GM18505 (cell line): Measurements from ENCODE around the gene EIF6.

ENCODE experiments used
- ATAC-seq: cut with Tn5 transposase; IDR thresholded peaks from one replicate; pipeline ENCODE4 v1.9.1; 2021; ENCODE audit not compliant: unreplicated experiment
- POLR2A ChIP-seq: IDR thresholded peaks from 4 replicates; pipeline ENCODE4 v1.6.1; 2011; ENCODE audit warnings: borderline replicate concordance; ENCODE audit not compliant: insufficient read depth, insufficient read length; ENCODE audit errors: extremely low read depth

The EIF6 gene

DNA sequence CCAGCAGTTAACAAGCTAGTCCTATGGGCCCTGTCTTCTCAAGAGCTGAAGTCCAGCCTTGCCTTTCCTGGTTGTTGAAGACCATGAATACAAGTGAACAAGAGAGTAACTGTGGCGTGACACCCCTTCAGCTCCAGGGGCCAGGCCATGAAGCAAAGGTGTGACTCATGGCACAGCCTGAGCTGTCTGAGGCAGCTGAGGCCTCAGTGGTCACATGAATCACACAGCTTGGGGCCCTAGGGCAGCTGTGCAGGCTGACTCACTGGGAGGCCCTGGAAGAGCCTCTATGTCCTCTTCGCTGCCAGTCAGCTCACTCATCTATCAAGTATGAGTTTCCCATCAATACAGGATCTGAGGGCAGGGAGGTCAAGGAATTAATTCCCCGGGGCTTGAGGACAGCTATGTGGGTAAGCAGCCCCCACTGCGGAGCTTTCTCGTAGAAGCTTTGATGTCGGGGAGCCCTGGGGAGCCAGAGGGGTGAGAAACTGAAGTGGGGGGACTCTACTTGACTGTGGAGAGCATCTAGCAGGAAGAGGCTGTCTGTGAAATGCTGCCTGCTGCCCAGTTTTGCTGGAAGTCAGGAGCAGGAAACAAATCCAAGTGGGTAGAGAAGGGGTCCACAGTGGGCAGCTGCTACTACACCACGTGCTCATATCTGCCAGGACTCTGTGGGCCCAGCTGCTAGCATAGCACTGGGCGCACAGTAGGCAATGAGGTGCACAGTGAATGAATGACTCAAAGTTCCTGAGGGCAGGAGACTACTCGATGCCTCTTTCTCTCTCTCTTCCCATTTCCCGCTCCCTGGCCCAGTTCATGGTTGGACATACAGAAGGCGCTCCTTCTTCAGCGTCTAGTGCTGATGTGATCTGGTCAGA, 21.3 kb upstream of the EIF6 start:
- TF ChIP-seq POLR2A: no peak
- ATAC-seq: no peak

DNA sequence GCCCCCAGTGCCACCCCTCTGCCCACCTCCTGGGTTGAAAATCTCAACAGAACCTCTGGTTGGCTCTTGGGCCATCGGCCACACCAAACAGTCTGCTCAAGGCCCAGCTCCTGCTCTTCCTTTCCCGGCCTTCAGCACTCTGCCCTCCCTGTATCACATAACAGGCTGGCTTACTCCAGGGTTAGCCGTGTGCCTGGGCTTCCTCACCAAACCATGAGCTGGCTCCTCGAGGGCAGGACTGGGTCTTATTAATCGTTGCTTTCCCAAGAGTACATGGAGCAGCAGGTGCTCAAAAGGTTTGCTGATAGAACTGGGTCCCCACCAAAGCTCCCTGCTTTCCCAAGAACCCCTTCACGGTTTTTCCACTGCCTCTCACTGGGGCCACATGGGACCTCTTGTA, 20.4 kb upstream of the EIF6 start:
- ATAC-seq: no peak
- TF ChIP-seq POLR2A: no peak

DNA sequence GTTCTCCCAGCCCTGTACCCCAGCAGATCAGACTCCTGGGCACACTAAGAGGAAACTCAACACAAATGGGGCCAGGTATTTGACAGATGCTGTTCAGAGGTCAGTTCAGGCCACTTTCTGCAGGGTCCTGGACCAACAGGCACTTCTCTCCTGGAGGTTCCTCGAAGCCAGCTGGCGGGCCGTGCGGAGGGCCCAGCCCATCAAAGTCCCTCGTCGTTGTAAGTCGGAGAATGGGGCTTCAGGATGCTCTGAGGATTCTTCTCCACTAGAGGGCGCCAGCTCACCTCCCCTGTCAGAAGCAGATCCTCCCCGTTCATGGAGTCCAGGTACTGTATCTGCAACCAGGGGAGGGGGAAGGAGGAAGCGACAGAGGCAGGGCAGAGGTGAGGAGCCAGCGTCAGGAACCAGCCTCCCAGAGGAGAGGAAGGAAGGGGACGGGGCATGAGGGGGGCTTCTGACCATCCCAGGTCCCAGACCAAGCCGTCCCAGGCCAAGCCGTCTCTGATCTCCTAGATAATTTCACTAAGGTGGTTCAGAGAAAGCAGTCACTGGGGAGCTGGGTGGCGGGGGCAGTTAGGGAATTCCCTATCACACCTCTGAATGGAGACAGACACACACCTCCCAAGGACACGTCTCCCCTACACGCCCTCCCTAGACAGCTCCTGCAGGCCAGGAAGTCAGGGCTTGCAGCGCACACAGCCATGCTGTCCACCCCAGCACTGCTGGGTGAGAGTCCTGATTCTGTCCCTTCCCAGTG, 19.3 kb upstream of the EIF6 start:
- TF ChIP-seq POLR2A: no peak
- ATAC-seq: peak; percentile 54

DNA sequence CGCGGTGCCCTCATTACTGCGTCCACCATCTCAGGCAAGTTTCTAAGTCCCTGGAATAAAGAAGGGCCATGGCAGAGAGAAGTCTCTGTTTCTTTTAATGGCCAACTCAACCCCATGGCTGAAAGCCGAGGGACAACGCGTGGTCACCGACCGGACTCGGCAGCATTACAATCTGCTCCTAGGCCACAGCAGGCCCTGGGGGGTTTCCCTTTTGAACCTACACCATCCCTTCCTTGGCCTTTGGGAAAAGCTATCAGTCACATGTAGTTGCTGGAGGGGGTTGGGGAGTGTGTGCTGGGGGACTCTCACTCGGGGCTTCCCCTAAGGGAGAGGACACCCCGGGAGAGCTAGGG, 18.8 kb upstream of the EIF6 start:
- ATAC-seq: no peak
- TF ChIP-seq POLR2A: no peak

DNA sequence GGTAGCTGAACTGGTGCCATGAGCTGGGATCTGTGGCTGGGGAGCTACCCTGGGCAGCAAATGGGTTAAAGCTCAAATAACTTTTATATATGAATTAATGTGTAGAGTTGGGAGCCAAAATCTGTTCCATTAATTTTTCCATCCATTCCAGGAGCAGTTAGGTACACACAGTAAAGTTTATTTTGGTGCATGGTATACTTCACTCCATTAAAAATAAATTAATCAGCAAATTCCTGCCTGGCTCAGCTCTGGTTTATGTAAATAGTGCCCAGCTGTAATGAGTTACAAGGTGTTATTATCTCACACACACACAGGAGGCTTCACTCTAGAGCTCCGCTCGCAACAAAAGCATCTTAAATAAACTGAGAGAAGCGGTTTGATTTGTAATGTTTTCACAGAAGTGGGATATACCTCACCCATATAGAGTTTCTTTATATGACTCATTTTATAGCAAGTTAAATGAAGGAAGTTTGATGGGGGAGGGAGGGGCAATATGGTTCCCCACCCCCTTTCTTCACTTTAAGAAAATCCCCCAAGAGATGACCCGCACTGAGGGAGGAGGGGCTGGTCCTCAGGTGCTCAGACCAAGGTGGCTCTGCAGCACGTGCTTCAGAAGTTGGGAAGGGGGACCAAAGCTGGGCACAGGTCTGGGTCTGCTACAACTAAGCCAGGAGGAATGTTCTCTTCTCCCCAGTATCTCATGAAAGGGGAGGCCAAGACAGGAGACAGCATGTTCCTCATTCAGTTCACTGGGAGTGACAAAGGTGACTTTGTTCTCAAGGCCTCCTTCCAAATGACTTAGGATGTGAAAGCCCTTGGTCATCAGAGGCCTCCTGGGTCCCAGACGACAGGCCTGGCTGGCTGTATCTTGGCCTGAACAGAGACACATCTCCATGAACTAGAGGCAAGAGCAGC, 18.1 kb upstream of the EIF6 start:
- no peak for TF ChIP-seq POLR2A
- ATAC-seq: no peak

DNA sequence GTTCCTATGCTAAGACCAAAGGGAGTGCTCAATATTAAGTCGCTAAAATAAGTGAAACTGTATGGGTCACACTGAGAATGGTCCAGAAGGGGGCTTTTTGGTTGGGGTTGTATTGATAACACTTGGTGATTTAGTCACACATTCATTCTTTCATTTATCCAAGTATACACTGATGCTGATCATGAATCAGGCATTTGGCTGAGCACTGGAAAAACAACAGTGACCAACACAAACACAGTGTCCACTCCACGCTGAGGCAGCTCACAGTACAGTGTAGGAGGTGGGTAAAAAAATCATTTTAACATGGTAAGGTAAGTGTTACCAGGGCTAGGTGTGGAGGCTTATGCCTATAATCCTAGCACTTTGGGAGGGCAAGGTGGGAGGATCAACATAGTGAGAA, 16.9 kb upstream of the EIF6 start:
- no peak for ATAC-seq
- TF ChIP-seq POLR2A: no peak

DNA sequence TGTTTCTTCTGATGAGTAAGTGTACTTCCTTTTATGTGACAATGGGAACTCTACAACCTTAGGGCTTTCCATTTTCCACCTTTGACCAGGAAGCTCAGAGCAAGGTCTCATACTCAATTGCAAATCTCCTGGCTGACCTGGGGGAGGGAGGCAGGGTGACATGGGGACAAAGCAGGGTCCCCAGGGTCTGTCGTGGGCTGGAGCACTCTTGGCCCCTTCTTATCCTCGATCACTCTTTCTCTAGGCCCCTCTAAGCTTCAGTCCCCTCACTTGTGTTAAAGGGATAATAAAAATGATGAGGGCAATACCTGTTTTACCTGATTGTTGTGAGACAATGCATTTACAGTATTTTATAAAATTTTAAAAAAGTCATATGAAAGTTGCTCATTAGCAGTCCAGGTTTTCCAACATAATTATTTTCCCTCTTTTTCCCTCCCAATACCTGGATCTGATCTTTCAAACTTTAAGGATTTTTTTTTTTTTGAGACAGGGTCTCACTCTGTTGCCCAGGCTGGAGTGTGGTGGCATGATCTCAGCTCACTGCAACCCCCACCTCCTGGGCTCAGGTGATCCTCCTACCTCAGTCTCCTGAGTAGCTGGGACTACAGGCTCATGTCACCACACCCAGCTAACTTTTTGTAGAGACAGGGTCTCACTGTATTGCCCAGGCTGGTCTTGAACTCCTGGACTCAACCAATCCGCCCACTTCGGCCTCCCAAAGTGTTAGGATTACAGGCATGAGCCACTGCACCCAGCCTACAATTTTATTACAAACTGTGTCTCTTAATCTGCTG, 16.1 kb upstream of the EIF6 start:
- no peak for ATAC-seq
- no peak for TF ChIP-seq POLR2A

DNA sequence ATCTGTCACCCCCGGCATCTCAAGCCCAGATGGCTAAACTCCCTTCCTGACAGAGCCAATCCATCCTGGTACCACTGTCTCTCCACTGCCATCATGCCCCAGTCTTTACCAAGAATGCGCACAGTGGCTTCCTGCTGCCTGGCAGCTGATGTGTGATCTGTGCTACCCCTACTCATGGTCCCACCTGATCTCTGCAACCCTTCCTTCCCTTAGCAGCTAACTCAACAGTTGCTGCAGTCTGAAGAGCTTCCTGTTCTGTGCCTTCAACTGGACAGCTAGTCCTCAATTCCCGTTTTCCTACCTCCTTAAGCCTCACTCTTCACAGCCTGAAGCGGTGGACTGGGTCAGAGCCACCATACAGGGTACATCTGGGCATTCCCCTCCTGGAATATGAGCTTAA, 15.2 kb upstream of the EIF6 start:
- no peak for TF ChIP-seq POLR2A
- ATAC-seq: no peak

DNA sequence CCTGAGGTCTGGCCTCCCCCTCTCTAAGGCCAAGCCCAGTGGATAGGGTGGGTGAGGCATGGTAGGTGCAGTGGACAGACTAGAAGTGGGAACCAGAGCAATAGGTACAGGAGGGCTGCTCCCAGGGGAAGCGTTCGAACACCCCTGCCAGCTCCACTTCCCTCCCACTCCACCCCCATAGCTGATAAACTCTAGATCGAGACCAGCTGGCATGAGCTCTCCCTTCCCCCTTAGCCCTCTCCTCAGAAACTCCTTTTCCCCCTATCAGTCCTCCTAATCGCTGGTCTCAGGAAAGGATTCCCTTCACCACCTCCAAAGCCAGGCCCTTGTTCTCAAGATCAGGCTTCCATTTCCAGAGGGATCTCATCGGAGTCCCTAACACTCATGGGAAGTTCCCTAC, 13.7 kb upstream of the EIF6 start:
- ATAC-seq: no peak
- TF ChIP-seq POLR2A: no peak

DNA sequence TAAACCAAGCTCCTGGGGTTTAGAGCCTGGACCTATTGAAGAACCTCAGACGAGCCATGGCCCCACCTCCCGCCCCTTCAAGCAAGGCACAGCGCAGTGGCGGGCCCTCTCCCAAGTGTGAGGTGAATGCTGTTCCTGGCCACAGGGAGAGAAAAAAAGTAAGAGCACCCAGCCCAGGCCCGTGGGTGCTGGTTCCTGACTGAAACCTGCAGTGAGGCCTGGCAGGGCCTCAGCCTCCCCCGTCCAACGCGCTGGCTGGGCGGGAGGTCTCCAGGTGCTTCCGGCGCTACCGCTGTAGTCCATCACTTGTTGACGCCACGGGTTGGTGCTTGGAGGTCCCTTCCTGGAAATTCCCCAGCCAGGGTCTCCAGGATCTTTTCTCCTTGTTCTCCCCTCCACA, 13.2 kb upstream of the EIF6 start:
- TF ChIP-seq POLR2A: no peak
- no peak for ATAC-seq

DNA sequence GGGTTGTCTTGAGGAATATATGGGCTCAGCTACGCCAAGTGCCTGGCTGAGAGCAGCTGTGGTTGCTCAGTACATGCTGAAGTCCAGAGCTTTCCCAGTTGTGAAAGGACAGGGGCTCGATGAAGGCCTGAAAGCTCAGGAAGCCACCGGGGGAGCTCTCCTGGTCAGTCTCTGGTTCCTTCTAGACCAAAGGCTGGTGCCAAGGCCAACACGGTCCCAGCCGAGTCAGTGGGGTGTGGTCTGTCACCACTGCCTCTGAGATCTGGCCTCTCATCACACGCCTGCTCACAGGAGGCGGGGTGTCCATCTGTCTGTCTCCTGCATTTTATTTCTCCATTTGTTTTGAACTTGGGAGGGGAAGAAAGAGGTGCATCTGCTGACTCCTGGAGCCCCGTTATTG, 12.6 kb upstream of the EIF6 start:
- TF ChIP-seq POLR2A: no peak
- ATAC-seq: no peak

DNA sequence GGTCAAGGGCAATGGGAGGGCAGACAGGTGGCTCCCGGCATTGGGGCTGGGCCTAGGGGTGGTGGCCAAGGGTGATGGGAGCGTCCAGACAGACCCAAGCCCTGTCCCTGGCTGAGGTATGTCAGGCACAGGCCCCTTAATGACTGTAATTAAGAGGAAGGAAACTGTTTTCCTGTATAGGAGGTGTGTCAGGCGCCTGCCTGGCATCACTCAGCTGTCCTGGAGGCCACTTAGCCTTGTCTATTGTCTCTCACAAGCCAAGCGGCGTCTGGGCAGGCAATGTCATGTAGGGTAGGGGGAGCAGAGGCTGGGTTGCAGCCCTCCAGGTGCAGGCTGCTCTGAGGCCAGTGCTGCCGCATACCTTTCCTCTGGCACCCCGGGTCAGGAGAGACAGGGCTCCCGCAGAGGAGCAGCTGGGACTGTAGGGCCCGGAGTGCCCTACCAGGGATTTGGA, 11.6 kb upstream of the EIF6 start:
- TF ChIP-seq POLR2A: no peak
- no peak for ATAC-seq

DNA sequence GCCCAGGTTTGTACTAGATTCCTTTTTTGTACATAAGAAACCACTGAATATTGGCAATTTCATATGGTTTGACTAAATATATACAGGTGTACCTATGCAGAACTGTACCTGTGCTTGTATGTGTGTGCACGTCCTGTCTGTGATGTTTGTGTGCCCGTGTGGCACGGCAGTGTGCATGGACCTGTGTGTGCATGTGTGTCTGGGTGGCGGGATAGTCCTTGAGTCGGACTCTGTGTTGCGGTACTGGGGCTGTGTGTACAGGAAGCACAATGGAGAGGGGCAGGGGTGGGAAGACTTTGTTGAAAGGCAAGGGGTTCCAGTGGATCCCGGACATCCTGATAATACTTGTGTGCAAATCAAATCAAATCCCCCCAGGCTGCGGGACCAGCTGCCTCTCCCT, 11.1 kb upstream of the EIF6 start:
- no peak for TF ChIP-seq POLR2A
- no peak for ATAC-seq

DNA sequence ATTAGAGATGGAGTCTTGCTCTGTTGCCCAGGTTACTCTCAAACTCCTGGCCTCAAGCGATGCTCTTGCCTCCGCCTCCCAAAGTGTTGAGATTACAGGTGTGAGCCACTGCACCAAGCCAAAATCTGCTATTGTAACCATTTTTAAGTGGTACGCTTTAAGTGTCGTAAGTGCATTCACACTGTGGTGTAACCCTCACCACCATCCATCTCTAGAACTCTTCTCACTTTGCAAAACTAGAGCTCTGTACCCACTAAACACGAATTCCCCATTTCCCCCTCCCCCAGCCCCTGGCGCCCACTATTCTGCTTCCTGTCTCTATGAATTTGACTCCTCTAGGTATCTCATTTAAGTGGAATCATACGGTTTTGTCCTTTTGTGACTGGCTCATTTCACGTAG, 10.5 kb upstream of the EIF6 start:
- TF ChIP-seq POLR2A: no peak
- ATAC-seq: no peak
